NK-92 (cell line): Measurements from ENCODE around the gene DRD1.
"Not testable (repeated sequence)": the region's sequence is repeated elsewhere in the genome, so short reads cannot be mapped to it uniquely, and the experiment has no call there.

ENCODE experiments used
- DNase-seq: peaks from one replicate; lab custom pipeline; 2025; ENCODE audit not compliant: unreplicated experiment; lab: John Stamatoyannopoulos, UW

DRD1 gene

DNA sequence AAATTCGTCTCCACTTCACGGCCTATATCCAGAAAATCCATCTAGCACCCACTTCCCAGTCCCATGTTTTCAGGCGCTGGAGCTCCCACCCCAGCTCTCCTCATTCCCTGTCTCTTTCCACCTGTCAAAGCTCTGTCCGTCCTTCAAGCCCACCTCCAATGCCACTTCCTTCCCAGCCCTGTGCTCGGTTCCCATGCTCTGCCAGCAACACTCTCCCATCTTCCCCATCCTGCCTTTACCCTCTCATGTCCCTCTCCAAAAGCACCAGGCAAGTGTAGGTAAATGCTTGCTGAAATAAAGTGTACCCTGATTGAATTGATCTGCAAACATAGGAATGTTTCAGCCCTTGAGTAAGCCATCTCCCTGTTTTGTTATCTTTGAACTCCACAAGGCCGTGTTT lies 9.2 kb downstream of the DRD1 start:
- DNase-seq = no peak

GRCh38 chr5:175427762-175428161 lies 16.2 kb downstream of the DRD1 start:
- DNase-seq = no peak

GRCh38 chr5:175424594-175424993 lies 19.4 kb downstream of the DRD1 start:
- not testable (repeated sequence) for DNase-seq

DNA sequence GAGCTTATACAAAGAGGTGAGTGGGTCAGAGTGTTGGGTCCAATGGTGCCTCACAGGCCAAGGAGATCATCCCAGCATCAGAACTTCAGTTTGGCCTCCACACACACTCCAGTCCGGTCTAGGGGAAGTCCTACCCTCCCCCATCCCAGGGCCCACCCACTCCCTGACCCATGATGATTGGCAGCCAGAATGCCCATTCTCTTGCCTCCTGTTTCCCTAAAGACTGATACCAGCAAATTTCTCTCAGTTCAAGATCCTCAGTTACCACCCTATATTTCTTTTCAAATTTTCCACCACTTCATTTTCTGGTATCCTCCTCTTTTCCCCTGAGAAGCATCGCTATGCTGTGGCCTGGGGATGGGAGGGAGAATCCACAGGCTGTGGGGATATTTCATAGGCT lies 21.9 kb downstream of the DRD1 start:
- no peak for DNase-seq

GRCh38 chr5:175420383-175420782 lies 23.6 kb downstream of the DRD1 start:
- no peak for DNase-seq

- no peak for DNase-seq
Measured at GRCh38 chr5:175418251-175418650, 25.7 kb downstream of the DRD1 start.

GRCh38 chr5:175417384-175417783 lies 26.6 kb downstream of the DRD1 start:
- no peak for DNase-seq

GRCh38 chr5:175415303-175415702 lies 28.7 kb downstream of the DRD1 start:
- DNase-seq = no peak

DNA sequence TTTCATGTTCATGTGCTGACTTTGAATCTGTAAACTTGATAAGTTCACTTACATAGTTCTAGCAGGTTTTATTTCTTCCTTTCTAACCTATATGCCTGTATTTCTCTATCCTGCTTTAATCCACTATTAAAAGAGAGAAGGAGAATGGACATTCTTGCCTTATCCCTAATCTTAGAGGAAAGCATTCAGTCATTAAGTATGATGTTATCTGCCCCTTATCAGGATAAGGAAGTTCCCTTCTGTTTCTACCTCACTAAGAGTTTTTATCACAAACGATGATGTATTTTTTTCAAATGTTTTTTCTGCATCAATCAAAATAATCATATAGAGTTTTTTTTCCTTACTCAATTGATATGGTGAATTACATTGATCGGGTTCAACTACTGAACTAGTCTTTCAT lies 33.1 kb downstream of the DRD1 start:
- no peak for DNase-seq

GRCh38 chr5:175406300-175406699 lies 37.7 kb downstream of the DRD1 start:
- DNase-seq = no peak

GRCh38 chr5:175397590-175398297 lies 46.2 kb downstream of the DRD1 start:
- DNase-seq = not testable (repeated sequence)

- DNase-seq = not testable (repeated sequence)
Measured at GRCh38 chr5:175395430-175395829, 48.6 kb downstream of the DRD1 start.

GRCh38 chr5:175394601-175395000 lies 49.4 kb downstream of the DRD1 start:
- DNase-seq = no peak

- no peak for DNase-seq
Measured at GRCh38 chr5:175393897-175394296, 50.1 kb downstream of the DRD1 start.

DNA sequence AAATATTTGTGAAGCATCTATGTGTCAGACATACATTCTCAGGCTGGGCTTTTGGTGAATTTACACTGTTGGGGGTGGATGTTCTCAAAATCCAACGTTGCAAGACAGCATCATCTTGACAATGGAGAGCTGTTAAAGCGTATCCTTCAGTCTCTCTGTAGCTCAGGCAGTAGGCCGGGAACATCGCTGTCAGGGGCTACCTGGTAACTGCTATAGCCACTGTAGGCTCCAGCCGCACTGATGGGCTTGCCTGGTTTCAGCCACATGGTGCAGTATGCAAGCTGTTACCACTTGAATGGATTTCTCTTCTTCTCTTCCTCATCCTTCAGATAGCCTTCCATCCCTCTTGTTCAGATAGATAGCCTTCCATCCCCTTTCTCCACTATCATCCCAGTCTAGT lies 51.7 kb downstream of the DRD1 start:
- no peak for DNase-seq

DNA sequence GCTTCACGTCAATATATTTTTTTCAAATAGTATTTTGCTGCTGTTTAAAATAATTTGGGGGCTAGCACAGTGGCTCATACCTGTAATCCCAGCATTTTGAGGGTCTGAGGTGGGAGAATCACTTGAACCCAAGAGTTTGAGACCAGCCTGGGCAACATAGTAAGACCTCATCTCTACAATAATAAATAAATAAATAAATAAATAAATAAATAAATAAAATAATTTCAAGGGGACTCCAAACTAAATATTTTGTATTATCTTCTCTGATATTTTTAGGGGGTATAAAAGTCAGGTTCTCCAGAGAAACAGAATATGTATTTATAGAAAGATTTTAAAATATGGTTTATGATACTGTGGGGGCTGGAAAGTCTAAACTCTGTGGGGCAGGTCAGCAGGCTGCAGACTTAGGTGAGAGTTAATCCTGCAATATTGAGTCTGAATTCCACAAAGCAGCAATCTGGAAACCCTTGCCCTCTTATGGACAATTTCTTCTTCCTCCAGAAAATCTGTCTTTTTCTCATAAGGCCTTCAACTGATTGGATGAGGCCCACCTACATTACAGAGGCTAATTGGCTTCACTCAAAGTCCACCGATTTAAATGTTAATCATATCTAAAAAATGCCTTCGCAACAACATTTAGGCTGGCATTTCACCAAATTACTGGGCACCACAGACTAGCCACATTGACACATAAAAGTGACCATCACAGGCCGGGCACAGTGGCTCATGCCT lies 53.5 kb downstream of the DRD1 start:
- DNase-seq = no peak
